GM20000 (cell line): ENCODE measurements around the gene CELSR3.
A peak's percentile ranks its signal among the peaks of the same experiment; 100 is the strongest.

Source experiments
- DNase-seq: peaks from one replicate; pipeline ENCODE4 v3.0.0; 2012; ENCODE audit warnings: low spot score
- CTCF ChIP-seq: IDR thresholded peaks from 2 replicates; pipeline ENCODE4 v1.5.1; 2012; ENCODE audit warnings: mild to moderate bottlenecking, control low read depth; ENCODE audit errors: extremely low read depth, missing control alignments

The CELSR3 gene

GRCh38 chr3:48609088-48610005, 53.3 kb downstream of the CELSR3 start, which contains the start of gene UQCRC1:
UQCRC1 (minus strand) TSS chr3:48609646; CDS start chr3:48609620, 26 bp downstream.
- DNase-seq = peak; percentile 97
- TF ChIP-seq CTCF = peak; percentile 56

GRCh38 chr3:48607519-48607918, 55.2 kb downstream of the CELSR3 start:
- DNase-seq = no peak

GRCh38 chr3:48601622-48601994, 61.1 kb downstream of the CELSR3 start:
- DNase-seq = no peak
- no peak for TF ChIP-seq CTCF

More at GRCh38 chr3:48607519-48607918, 55.2 kb downstream of the CELSR3 start:
- no peak for TF ChIP-seq CTCF

- no peak for DNase-seq
Measured at GRCh38 chr3:48600711-48601621, 61.7 kb downstream of the CELSR3 start.

GRCh38 chr3:48599509-48600285, 63.0 kb downstream of the CELSR3 start:
- DNase-seq = no peak
- no peak for TF ChIP-seq CTCF

More at GRCh38 chr3:48600711-48601621, 61.7 kb downstream of the CELSR3 start:
- no peak for TF ChIP-seq CTCF

GRCh38 chr3:48599077-48599501, 63.6 kb downstream of the CELSR3 start:
- no peak for TF ChIP-seq CTCF
- no peak for DNase-seq
